SK-N-MC (cell line): ENCODE data around the gene PFN3.

Experiments
- DNase-seq: peaks from one replicate; pipeline ENCODE4 v3.0.0-alpha.2; 2011; ENCODE audit warnings: low read depth, low spot score
- H3K27ac ChIP-seq: fragments of 200-600 bp; sonication (generic); 2 replicates; pipeline ENCODE4 v1.5.1; 2016; ENCODE audit warnings: mixed run types
- H3K36me3 ChIP-seq: fragments of 200-600 bp; sonication (generic); 2 replicates; pipeline ENCODE4 v1.6.1; 2017; ENCODE audit warnings: antibody characterized with exemption, low read length, mixed read lengths; ENCODE audit not compliant: insufficient read depth
- H3K4me3 ChIP-seq: fragments of 200-600 bp; sonication (generic); 2 replicates; pipeline ENCODE4 v1.5.1; 2016
- H3K9ac ChIP-seq: fragments of 200-600 bp; sonication (generic); 2 replicates; pipeline ENCODE4 v1.8.0; 2017; ENCODE audit warnings: mixed run types, mixed read lengths; ENCODE audit not compliant: insufficient read length
- H3K9me3 ChIP-seq: fragments of 200-600 bp; sonication (generic); 2 replicates; pipeline ENCODE4 v1.6.1; 2017; ENCODE audit warnings: low read depth, mild to moderate bottlenecking, antibody characterized with exemption, low read length, moderate library complexity, mixed read lengths
- EZH2 ChIP-seq: fragments of 200-600 bp; sonication (generic); IDR thresholded peaks from one replicate; pipeline ENCODE4 v1.6.1; 2017; ENCODE audit warnings: antibody characterized with exemption
- FOXP2 ChIP-seq: optimal IDR thresholded peaks from 2 replicates; pipeline ENCODE3; 2011; ENCODE audit warnings: mild to moderate bottlenecking, moderate library complexity; ENCODE audit not compliant: insufficient read depth; ENCODE audit errors: extremely low read length, control extremely low read depth
- POLR2AphosphoS5 ChIP-seq: IDR thresholded peaks from 2 replicates; pipeline ENCODE4 v1.6.1; 2012; ENCODE audit warnings: mild to moderate bottlenecking, low read depth, low read length, borderline replicate concordance

Gene PFN3

GRCh38 chr5:177357146-177357458 is 43.4 kb downstream of the PFN3 start:
- no peak for DNase-seq
- H3K9ac ChIP-seq: no peak overlapping the region
- no peak overlapping the region for H3K27ac ChIP-seq
- no peaks in the 10 kb centered on the region for H3K36me3 ChIP-seq
- no peak for TF ChIP-seq FOXP2
- no peaks in the 10 kb centered on the region for H3K9me3 ChIP-seq
- peak overlapping the region; percentile 89 for H3K4me3 ChIP-seq

- Histone ChIP-seq H3K9me3 (no peaks in the 10 kb centered on the region), H3K36me3 (no peaks in the 10 kb centered on the region), H3K9ac (no peak overlapping the region), H3K4me3 (no peak overlapping the region), H3K27ac (no peak overlapping the region)
- no peak for TF ChIP-seq EZH2
- DNase-seq: no peak
Measured at GRCh38 chr5:177356746-177357145, 43.7 kb downstream of the PFN3 start.

DNA sequence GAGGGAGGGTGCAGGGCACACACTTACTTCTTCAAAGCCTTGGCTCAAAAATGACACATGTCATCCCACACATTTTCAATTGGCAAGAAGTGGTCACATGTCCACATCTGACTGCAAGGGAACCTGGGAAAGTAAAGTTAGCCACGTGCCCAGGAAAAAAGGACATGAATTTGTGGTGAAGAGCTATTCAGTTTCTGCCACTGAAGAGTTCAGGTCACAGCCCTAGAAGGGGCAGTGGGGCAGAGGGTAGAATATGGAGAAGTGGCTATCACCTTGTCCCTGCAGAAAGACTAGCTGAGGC is 44.6 kb downstream of the PFN3 start:
- TF ChIP-seq EZH2 (no peak), FOXP2 (no peak), POLR2AphosphoS5 (no peak)
- Histone ChIP-seq H3K4me3 (no peak overlapping the region), H3K36me3 (no peaks in the 10 kb centered on the region), H3K9me3 (no peaks in the 10 kb centered on the region), H3K27ac (no peak overlapping the region), H3K9ac (no peak overlapping the region)
- DNase-seq: no peak

DNA sequence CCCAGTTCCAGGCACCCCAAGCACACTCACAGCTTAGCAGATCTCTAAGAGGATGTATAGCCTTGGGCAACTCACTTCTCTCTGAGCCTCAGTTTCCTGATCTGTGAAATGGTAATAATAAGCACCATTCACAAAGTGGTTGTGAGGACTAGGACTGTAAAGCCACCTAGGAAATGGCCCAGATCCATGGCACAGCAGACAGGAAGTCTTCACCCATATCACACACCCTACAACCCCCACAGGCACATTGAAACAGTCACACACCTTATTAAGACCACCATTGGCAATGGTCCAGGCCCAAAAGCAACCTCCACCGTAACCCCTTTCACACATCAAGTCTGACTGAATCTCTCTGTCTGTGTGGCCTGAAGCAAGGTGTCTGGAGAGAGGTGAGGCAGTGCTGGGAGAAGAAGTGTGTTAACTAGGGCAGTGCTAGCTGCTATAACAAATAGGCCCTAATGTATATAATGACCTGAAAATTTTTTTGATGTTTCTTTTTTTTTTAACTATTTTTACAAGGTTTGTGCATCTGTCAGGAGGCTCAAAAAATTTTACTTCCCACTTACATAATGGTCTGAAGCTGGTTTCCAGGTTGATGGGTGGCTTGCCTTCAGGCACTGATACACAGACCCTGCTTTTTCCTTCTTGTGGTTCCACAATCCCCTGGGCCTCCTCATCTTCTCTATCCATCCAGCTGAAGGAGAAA is 45.1 kb downstream of the PFN3 start:
- Histone ChIP-seq H3K9ac (no peak overlapping the region), H3K27ac (no peak overlapping the region)
- TF ChIP-seq FOXP2: no peak
- no peak for TF ChIP-seq POLR2AphosphoS5
- TF ChIP-seq EZH2: no peak

DNA sequence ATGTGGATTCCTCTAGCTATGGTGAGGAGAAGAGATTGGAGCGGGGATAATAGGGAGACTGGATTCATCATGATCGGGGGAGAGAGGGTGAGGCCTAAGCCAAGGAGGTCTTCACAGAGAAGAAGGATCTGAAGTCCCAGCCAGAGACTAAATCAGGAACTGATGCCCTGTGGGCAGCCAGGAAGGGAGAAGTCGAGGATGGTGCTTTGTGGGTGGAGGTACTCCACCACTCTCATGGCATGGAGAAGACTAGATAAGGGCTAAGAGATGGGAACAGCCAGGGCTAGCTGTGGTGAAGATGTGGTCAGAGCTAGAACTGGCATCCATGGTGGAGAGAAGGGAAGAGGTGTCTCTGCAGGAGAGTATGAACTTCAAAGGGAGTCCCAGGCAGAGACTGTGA is 45.8 kb downstream of the PFN3 start:
- TF ChIP-seq EZH2 (no peak), POLR2AphosphoS5 (no peak)
- no peak overlapping the region for H3K9ac ChIP-seq
- H3K4me3 ChIP-seq: no peak overlapping the region
- no peaks in the 10 kb centered on the region for H3K9me3 ChIP-seq
- H3K27ac ChIP-seq: no peak overlapping the region
- no peak for DNase-seq
- H3K36me3 ChIP-seq: no peaks in the 10 kb centered on the region

More for the DNA sequence above, 45.1 kb downstream of the PFN3 start:
- Histone ChIP-seq H3K4me3 (no peak overlapping the region), H3K9me3 (no peaks in the 10 kb centered on the region), H3K36me3 (no peaks in the 10 kb centered on the region)
- DNase-seq: no peak

GRCh38 chr5:177354256-177354655 is 46.2 kb downstream of the PFN3 start:
- TF ChIP-seq POLR2AphosphoS5: no peak
- no peak for TF ChIP-seq EZH2
- TF ChIP-seq FOXP2: no peak
- Histone ChIP-seq H3K9ac (no peak overlapping the region), H3K4me3 (no peak overlapping the region), H3K36me3 (no peaks in the 10 kb centered on the region), H3K27ac (no peak overlapping the region), H3K9me3 (no peaks in the 10 kb centered on the region)
- DNase-seq: no peak

- DNase-seq: no peak
- TF ChIP-seq POLR2AphosphoS5: no peak
- TF ChIP-seq EZH2: no peak
- no peaks in the 10 kb centered on the region for H3K9me3 ChIP-seq
- no peaks in the 10 kb centered on the region for H3K36me3 ChIP-seq
- no peak overlapping the region for H3K9ac ChIP-seq
- H3K4me3 ChIP-seq: no peak overlapping the region
- no peak overlapping the region for H3K27ac ChIP-seq
Measured at GRCh38 chr5:177353093-177353492, 47.4 kb downstream of the PFN3 start.

DNA sequence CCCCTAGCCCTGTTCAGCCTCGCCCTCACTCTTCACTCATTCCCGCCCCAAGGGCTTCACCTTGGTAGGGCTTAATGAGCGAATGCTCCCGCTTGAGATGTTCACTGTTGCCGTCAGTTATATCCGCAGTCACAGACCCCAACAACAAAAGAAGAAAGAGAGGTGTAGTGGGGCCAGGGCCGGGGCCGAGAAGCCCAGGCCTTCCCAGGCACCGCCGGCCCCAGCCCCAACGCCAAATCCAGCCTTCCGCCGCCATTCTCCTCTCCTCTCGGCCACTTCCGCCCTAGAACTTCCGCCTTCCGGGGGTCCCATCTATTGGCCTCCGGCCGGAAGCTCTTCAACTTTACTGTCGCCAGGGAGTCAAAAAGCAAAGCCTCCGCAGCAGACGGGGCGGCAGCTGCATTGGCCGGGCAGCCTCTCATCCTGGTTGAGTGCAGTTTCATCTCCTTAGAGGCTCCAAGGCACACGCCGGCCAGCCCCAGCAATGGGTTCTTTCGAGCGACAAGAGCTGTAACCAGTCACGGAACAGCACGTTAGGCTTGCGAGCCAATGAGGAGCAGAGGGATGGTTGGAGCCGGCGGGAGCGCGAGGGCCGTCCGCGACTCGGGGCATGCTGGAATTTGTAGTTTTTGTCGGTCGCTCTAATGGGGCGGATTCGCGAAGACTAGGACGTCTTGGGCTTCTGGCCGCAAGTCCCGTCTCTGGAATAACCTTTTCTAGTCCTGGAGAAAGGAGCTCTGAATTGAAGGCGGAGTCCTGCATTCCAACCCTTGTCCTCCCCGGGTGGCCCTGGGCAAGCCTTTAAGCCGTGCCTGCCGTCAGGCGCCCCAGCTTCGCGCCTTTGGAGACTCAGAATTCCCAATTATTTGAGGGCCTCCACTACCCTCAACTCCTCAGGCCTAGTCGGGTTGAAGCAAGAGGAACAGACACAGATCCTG is 48.8 kb downstream of the PFN3 start, which contains the start of gene LMAN2:
Gene LMAN2 (minus strand): TSS at position 277 of the 938 bp plus-strand sequence. CDS start 21 bp downstream, at position 256.
- peaks cover 6% of the 10 kb centered on the region; the same call in 1 of the 2 replicates for H3K36me3 ChIP-seq
- peak; percentile 90 for DNase-seq
- TF ChIP-seq FOXP2: no peak
- peak; percentile 86 for TF ChIP-seq POLR2AphosphoS5
- peak within 1 kb of the TSS; percentile 94 for H3K27ac ChIP-seq
- peak within 1 kb of the TSS; percentile 93 for H3K9ac ChIP-seq
- no peaks in the 10 kb centered on the region for H3K9me3 ChIP-seq
- peak within 1 kb of the TSS; percentile 88 for H3K4me3 ChIP-seq

- H3K36me3 ChIP-seq: peaks cover 8% of the 10 kb centered on the region; the same call in 1 of the 2 replicates
- DNase-seq: no peak
- H3K27ac ChIP-seq: peak overlapping the region; percentile 94
- H3K9me3 ChIP-seq: no peaks in the 10 kb centered on the region
- TF ChIP-seq EZH2: no peak
- TF ChIP-seq FOXP2: no peak
- no peak for TF ChIP-seq POLR2AphosphoS5
- peak overlapping the region; percentile 88 for H3K4me3 ChIP-seq
- peak overlapping the region; percentile 93 for H3K9ac ChIP-seq
Measured at GRCh38 chr5:177350776-177351391, 49.6 kb downstream of the PFN3 start.
